IMR-90 (cell line): ENCODE measurements around the gene CCDC88C. TPM values are rescaled to one million over a fixed set of nuclear protein-coding genes. Genes with fewer than 3 reads are reported as not detected.

Experiments used
- ATAC-seq: fragments of 200-7000 bp; cut with Tn5 transposase; 2 replicates; pipeline ENCODE4 v1.9.1; 2020; ENCODE audit warnings: low read depth, mild to moderate bottlenecking, moderate library complexity
- BruUV-seq: library from RNA; stranded (reverse); fragments of 400-500 nt; replicated peaks from 2 replicates; lab custom pipeline; 2021; lab: Mats Ljungman, UMichigan
- CTCF ChIA-PET: fragments of 300-600 bp; formaldehyde crosslinking; extraction: SDS; loops from one replicate; lab custom pipeline; 2021; ENCODE audit warnings: antibody characterized with exemption; lab: Yijun Ruan, JAX
- POLR2A ChIA-PET: fragments of 300-600 bp; sonication (Branson Sonifier 250); formaldehyde crosslinking; loops from one replicate; lab custom pipeline; 2022; ENCODE audit warnings: antibody characterized with exemption; ENCODE audit not compliant: unreplicated experiment; lab: Charles Lee
- DNase-seq: peaks from one replicate; pipeline ENCODE4 v3.0.0; 2013
- H2AFZ ChIP-seq: replicated peaks from 2 replicates; pipeline ENCODE3; 2013; ENCODE audit warnings: low read length, mild to moderate bottlenecking; ENCODE audit not compliant: poor library complexity
- H2AK5ac ChIP-seq: 2 replicates; pipeline ENCODE4 v1.6.1; 2013; ENCODE audit warnings: low read depth, low read length, inconsistent platforms
- H2AK9ac ChIP-seq: replicated peaks from 2 replicates; pipeline ENCODE3; 2013; ENCODE audit warnings: mild to moderate bottlenecking, low read depth, low read length, moderate library complexity; ENCODE audit not compliant: poor library complexity
- H2BK120ac ChIP-seq: 2 replicates; pipeline ENCODE4 v1.6.1; 2013; ENCODE audit warnings: low read depth, low read length, inconsistent platforms
- H2BK15ac ChIP-seq: 3 replicates; pipeline ENCODE4 v1.6.1; 2013; ENCODE audit warnings: low read depth, low read length, inconsistent platforms
- H2BK20ac ChIP-seq: 2 replicates; pipeline ENCODE4 v1.6.1; 2013; ENCODE audit warnings: low read depth, mild to moderate bottlenecking, inconsistent platforms, low read length, moderate library complexity
- H2BK5ac ChIP-seq: 2 replicates; pipeline ENCODE4 v1.6.1; 2013; ENCODE audit warnings: mild to moderate bottlenecking, low read depth, low read length, inconsistent platforms; ENCODE audit not compliant: poor library complexity, severe bottlenecking
- H3K14ac ChIP-seq: replicated peaks from 2 replicates; pipeline ENCODE4 v1.6.1; 2013; ENCODE audit warnings: low read depth, low read length, inconsistent platforms
- H3K18ac ChIP-seq: 2 replicates; pipeline ENCODE4 v1.6.1; 2013; ENCODE audit warnings: low read depth, low read length, control low read depth
- H3K23ac ChIP-seq: 2 replicates; pipeline ENCODE4 v1.6.1; 2013; ENCODE audit warnings: low read depth, low read length, inconsistent platforms
- H3K27ac ChIP-seq: 2 replicates; pipeline ENCODE4 v1.5.1; 2013; ENCODE audit warnings: mild to moderate bottlenecking, control low read depth, low read length; ENCODE audit not compliant: insufficient read depth
- H3K27me3 ChIP-seq: 2 replicates; pipeline ENCODE4 v1.6.1; 2013; ENCODE audit warnings: low read length; ENCODE audit not compliant: control insufficient read depth, insufficient read depth
- H3K36me3 ChIP-seq: 2 replicates; pipeline ENCODE4 v1.6.1; 2013; ENCODE audit warnings: low read length, mixed read lengths; ENCODE audit not compliant: control insufficient read depth, insufficient read depth
- H3K4ac ChIP-seq: 2 replicates; pipeline ENCODE4 v1.6.1; 2013; ENCODE audit warnings: low read depth, low read length, inconsistent platforms
- H3K4me1 ChIP-seq: 2 replicates; pipeline ENCODE4 v1.6.1; 2013; ENCODE audit warnings: low read length, mixed read lengths; ENCODE audit not compliant: control insufficient read depth, insufficient read depth
- H3K4me2 ChIP-seq: 2 replicates; pipeline ENCODE4 v1.6.1; 2013; ENCODE audit warnings: low read depth, mild to moderate bottlenecking, control low read depth, low read length, moderate library complexity
- H3K4me3 ChIP-seq: 2 replicates; pipeline ENCODE4 v1.5.1; 2013; ENCODE audit warnings: low read depth, mild to moderate bottlenecking, control low read depth, low read length, moderate library complexity; ENCODE audit not compliant: insufficient read depth
- H3K56ac ChIP-seq: 2 replicates; pipeline ENCODE4 v1.6.1; 2013; ENCODE audit warnings: low read length, inconsistent platforms; ENCODE audit not compliant: insufficient read depth; ENCODE audit errors: extremely low read depth
- H3K79me1 ChIP-seq, 2 experiments: 2 replicates each; pipeline ENCODE4 v1.6.1; 2013; ENCODE audit warnings: low read length in 2 of 2, inconsistent platforms in 1 of 2, low read depth in 1 of 2
- H3K9ac ChIP-seq: 2 replicates; pipeline ENCODE4 v1.6.1; 2013; ENCODE audit warnings: low read depth, low read length, control low read depth
- H3K9me1 ChIP-seq: 2 replicates; pipeline ENCODE4 v1.6.1; 2013; ENCODE audit warnings: low read length, inconsistent platforms; ENCODE audit not compliant: insufficient read depth
- H3K9me3 ChIP-seq: 2 replicates; pipeline ENCODE4 v1.6.1; 2013; ENCODE audit warnings: low read length; ENCODE audit not compliant: control insufficient read depth, insufficient read depth
- H4K20me1 ChIP-seq: 2 replicates; pipeline ENCODE4 v1.6.1; 2013; ENCODE audit warnings: low read length, inconsistent platforms; ENCODE audit not compliant: insufficient read depth
- H4K5ac ChIP-seq: 2 replicates; pipeline ENCODE4 v1.6.1; 2013; ENCODE audit warnings: mild to moderate bottlenecking, low read depth, low read length, control low read depth
- H4K8ac ChIP-seq, 2 experiments: 2 replicates each; pipeline ENCODE4 v1.6.1; 2013; ENCODE audit warnings: low read depth in 2 of 2, low read length in 2 of 2, control low read depth in 1 of 2, inconsistent platforms in 1 of 2
- H4K91ac ChIP-seq: 2 replicates; pipeline ENCODE4 v1.6.1; 2013; ENCODE audit warnings: low read depth, low read length, inconsistent platforms; ENCODE audit not compliant: insufficient read depth
- BHLHE40 ChIP-seq: fragments of 150-350 bp; IDR thresholded peaks from 2 replicates; pipeline ENCODE4 v1.6.1; 2016; ENCODE audit warnings: mild to moderate bottlenecking, low read depth, low read length
- CEBPB ChIP-seq: IDR thresholded peaks from 2 replicates; pipeline ENCODE4 v1.6.1; 2012; ENCODE audit warnings: low read depth, low read length, improper control_type of control experiment
- CHD1 ChIP-seq: IDR thresholded peaks from 2 replicates; pipeline ENCODE4 v1.6.1; 2012; ENCODE audit warnings: low read depth, low read length, improper control_type of control experiment
- CTCF ChIP-seq: conservative IDR thresholded peaks from 2 replicates; pipeline ENCODE4 v1.5.1; 2012; ENCODE audit warnings: mild to moderate bottlenecking, low read depth, low read length, improper control_type of control experiment
- ELK1 ChIP-seq: fragments of 150-350 bp; IDR thresholded peaks from 2 replicates; pipeline ENCODE4 v1.6.1; 2016; ENCODE audit warnings: low read depth, mild to moderate bottlenecking, low read length, moderate library complexity, borderline replicate concordance
- MAFK ChIP-seq: IDR thresholded peaks from 2 replicates; pipeline ENCODE4 v1.6.1; 2012; ENCODE audit warnings: low read depth, low read length, improper control_type of control experiment
- MAZ ChIP-seq: IDR thresholded peaks from 2 replicates; pipeline ENCODE4 v1.6.1; 2012; ENCODE audit warnings: low read depth, mild to moderate bottlenecking, low read length, improper control_type of control experiment, moderate library complexity, borderline replicate concordance
- NFE2L2 ChIP-seq: fragments of 150-350 bp; IDR thresholded peaks from 2 replicates; pipeline ENCODE4 v1.6.1; 2016; ENCODE audit warnings: low read depth, mild to moderate bottlenecking, low read length
- POLR2A ChIP-seq: IDR thresholded peaks from 2 replicates; pipeline ENCODE4 v1.6.1; 2012; ENCODE audit warnings: mild to moderate bottlenecking, low read depth, low read length
- RAD21 ChIP-seq: IDR thresholded peaks from 2 replicates; pipeline ENCODE4 v1.6.1; 2012; ENCODE audit warnings: low read length, improper control_type of control experiment
- RFX5 ChIP-seq: IDR thresholded peaks from 2 replicates; pipeline ENCODE4 v1.8.0; 2012; ENCODE audit warnings: low read depth, mild to moderate bottlenecking, low read length, moderate library complexity
- USF2 ChIP-seq: fragments of 150-350 bp; IDR thresholded peaks from 2 replicates; pipeline ENCODE4 v1.6.1; 2017; ENCODE audit warnings: mild to moderate bottlenecking, antibody characterized with exemption, low read length, low read depth
- whole genome bisulfite sequencing, 2 experiments: methylation state at CpG; one replicate each; pipeline versions ENCODE4 v1.1.5 to v1.1.7; 2013; ENCODE audit warnings: missing lambda C conversion rate in 2 of 2; ENCODE audit not compliant: insufficient read length in 1 of 2; ENCODE audit errors: extremely low coverage in 2 of 2; 5-methylcytosine and 5-hydroxymethylcytosine counted together
- dilution Hi-C: fragments of 300-500 bp; cut with HindIII; formaldehyde crosslinking; loops from one replicate; pipeline ENCODE4 v1.14.3; 2018; ENCODE audit warnings: low sequenced_read_pairs; ENCODE audit not compliant: unreplicated experiment
- in situ Hi-C: fragments of 300-500 bp; cut with MboI; formaldehyde crosslinking; loops from 3 replicates; pipeline ENCODE4 v1.14.3; 2019; ENCODE audit warnings: low sequenced_read_pairs, inconsistent platforms, mixed read lengths
- intact Hi-C: fragments of 100-400 bp; cut with micrococcal nuclease; formaldehyde crosslinking; loops from 2 replicates; pipeline ENCODE4 v1.10.0; 2022
- polyA plus RNA-seq, 3 experiments: library from polyadenylated mRNA; depleted of rRNA; stranded (reverse); fragments of >200 nt; gene quantifications; 2 replicates each; pipeline ENCODE4 v1.2.3, GENCODE V29; 2012; ENCODE audit warnings: low replicate concordance in 1 of 3
- total RNA-seq: library from RNA; depleted of rRNA; stranded (reverse); fragments of >200 nt; gene quantifications from 2 replicates; pipeline ENCODE4 v1.2.3, GENCODE V29; 2012

Gene CCDC88C
- total and polyA plus RNA-seq, 2 of the 4 experiments (the other 2 are of a cell fraction) = 0.17 to 0.18 TPM

GRCh38 chr14:91383439-91383838 is 34.2 kb downstream of the CCDC88C start:
- ATAC-seq = no peak
- no peak overlapping the region for H4K91ac ChIP-seq
- H3K14ac ChIP-seq = no peak overlapping the region
- no peak overlapping the region for H3K18ac ChIP-seq
- H2AFZ ChIP-seq = no peak overlapping the region
- H2AK5ac ChIP-seq = no peak overlapping the region
- in situ Hi-C loops (no loop called here), intact Hi-C loops (no loop called here), dilution Hi-C loops (no loop called here)
- no peak overlapping the region for H4K8ac ChIP-seq
- no peak overlapping the region for H2BK15ac ChIP-seq
- H3K4me1 ChIP-seq = peaks cover 2% of the 10 kb centered on the region; the same call in 1 of the 2 replicates
- H3K4me3 ChIP-seq = no peak overlapping the region
- no peaks in the 10 kb centered on the region for H3K9me3 ChIP-seq
- BruUV-seq = no TSS peak
- no peak overlapping the region for H2BK120ac ChIP-seq
- DNase-seq = no peak
- H3K27me3 ChIP-seq = peaks cover 10% of the 10 kb centered on the region; the same call in 1 of the 2 replicates
- H4K5ac ChIP-seq = no peak overlapping the region
- H3K56ac ChIP-seq = no peak overlapping the region
- H4K20me1 ChIP-seq = no peaks in the 10 kb centered on the region
- H3K23ac ChIP-seq = no peak overlapping the region
- no peak overlapping the region for H3K9ac ChIP-seq
- no peaks in the 10 kb centered on the region for H3K36me3 ChIP-seq
- H3K79me1 ChIP-seq = no peaks in the 10 kb centered on the region
- CTCF ChIA-PET = no interaction called here
- H2AK9ac ChIP-seq = no peak overlapping the region
- H3K27ac ChIP-seq = no peak overlapping the region
- POLR2A ChIA-PET = no interaction called here
- TF ChIP-seq CTCF = no peak
- no peak for TF ChIP-seq POLR2A
- no peak for TF ChIP-seq CHD1
- TF ChIP-seq RAD21 = no peak
- TF ChIP-seq MAFK = no peak
- no peak for TF ChIP-seq BHLHE40
- TF ChIP-seq CEBPB = no peak
- no peak for TF ChIP-seq NFE2L2
- TF ChIP-seq RFX5 = no peak
- no peak for TF ChIP-seq USF2
- TF ChIP-seq MAZ = no peak
- TF ChIP-seq ELK1 = no peak
- no peak overlapping the region for H2BK5ac ChIP-seq
- no peak overlapping the region for H2BK20ac ChIP-seq
- WGBS, 2 experiments = no CpG with 5 or more reads among the region's 7 CpGs
- H3K9me1 ChIP-seq = no peaks in the 10 kb centered on the region
- H3K4me2 ChIP-seq = no peak overlapping the region
- H3K4ac ChIP-seq = no peak overlapping the region
